Keratinocyte (primary cell): ENCODE results near the gene OR1F1.

Source experiments
- CTCF ChIP-seq, 3 experiments: IDR thresholded peaks in 1 of 3; conservative IDR thresholded peaks in 1 of 3; optimal IDR thresholded peaks in 1 of 3; 2 replicates in 2 of 3; 3 replicates in 1 of 3; pipeline versions ENCODE3 to v1.5.1; 2011; ENCODE audit warnings: low read length in 3 of 3, mild to moderate bottlenecking in 3 of 3, moderate library complexity in 2 of 3, control low read depth in 1 of 3, inconsistent platforms in 1 of 3; ENCODE audit not compliant: insufficient read depth in 2 of 3; ENCODE audit errors: extremely low read depth in 1 of 3
- EZH2 ChIP-seq: IDR thresholded peaks from one replicate; pipeline ENCODE4 v1.6.1; 2012; ENCODE audit warnings: inconsistent platforms, mild to moderate bottlenecking, low read length, moderate library complexity

GRCh38 chr16:3143189-3143588 lies 44.8 kb upstream of the OR1F1 start:
- TF ChIP-seq CTCF (optimal IDR thresholded peaks at IDR 0.05 in 1 of 3, IDR thresholded peaks at IDR 0.05 in 1 of 3, conservative IDR thresholded peaks at IDR 0.05 in 1 of 3; ENCODE audit: extremely low read depth in 1 of 3, insufficient read depth in 2 of 3, low read length in 3 of 3) (no peak), EZH2 (no peak)
